Stimulated activated CD8-positive, alpha-beta memory T cell treated with anti-CD3 and anti-CD28 coated beads, Interleukin-7, amount 100 ng/mL, for 4 hours (primary cell): ENCODE data around the gene FN3KRP.
A peak's percentile ranks its signal among the peaks of the same experiment; 100 is the strongest.

Experiments
- DNase-seq, 2 donors: peaks; one replicate each; pipeline ENCODE4 v3.0.0-alpha.2; 2020; ENCODE audit warnings: low read depth in 2 of 2

The FN3KRP gene

GRCh38 chr17:82687871-82688270 is 28.6 kb upstream of the FN3KRP start:
- DNase-seq, result no peak

- DNase-seq, result no peak
These were observed 27.4 kb upstream of the FN3KRP start for GRCh38 chr17:82689077-82689476.

DNA sequence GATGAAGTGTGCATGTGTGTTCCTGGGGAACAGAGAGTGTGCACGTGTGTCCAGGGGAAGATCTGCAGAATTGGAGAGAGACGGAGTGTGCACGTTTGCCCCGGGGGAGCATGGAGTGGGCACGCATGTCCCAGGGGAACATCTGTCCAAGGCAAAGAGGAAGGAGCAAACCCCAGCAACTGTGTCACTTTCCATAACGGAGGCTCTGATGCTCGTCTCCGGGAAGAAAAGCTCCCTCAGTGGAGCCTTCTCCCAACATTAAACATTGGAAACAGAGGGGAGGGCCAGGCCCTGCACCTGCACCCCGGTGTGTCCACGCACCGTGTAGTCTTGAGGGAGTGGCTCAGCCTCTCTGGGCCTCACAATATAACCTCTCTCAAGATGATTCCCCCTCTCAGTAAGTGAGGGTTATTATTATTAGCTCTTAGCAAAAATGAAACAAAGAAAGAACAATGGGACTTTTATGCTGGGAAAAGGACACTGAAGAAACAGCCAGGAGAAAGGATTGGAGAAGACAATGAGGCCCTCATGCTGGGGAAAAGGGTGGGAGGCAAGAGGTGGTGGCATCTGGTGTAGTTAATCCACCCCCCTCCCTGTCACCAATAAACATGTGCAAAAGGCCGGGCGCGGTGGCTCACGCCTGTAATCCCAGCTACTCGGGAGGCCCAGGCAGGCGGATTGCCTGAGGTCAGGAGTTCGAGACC is 25.6 kb upstream of the FN3KRP start:
- DNase-seq, result no peak

GRCh38 chr17:82691714-82692113 is 24.8 kb upstream of the FN3KRP start:
- no peak for DNase-seq

- no peak for DNase-seq
These were observed 24.2 kb upstream of the FN3KRP start for GRCh38 chr17:82692268-82692667.

GRCh38 chr17:82693168-82693867 is 23.2 kb upstream of the FN3KRP start:
- DNase-seq, result no peak

- DNase-seq, result no peak
These were observed 21.9 kb upstream of the FN3KRP start for GRCh38 chr17:82694647-82695046.

- DNase-seq, result no peak
These were observed 20.2 kb upstream of the FN3KRP start for GRCh38 chr17:82696259-82696658.

GRCh38 chr17:82696916-82697807 is 19.3 kb upstream of the FN3KRP start:
- no peak for DNase-seq

- no peak for DNase-seq
These were observed 18.8 kb upstream of the FN3KRP start for GRCh38 chr17:82697808-82698064.

DNA sequence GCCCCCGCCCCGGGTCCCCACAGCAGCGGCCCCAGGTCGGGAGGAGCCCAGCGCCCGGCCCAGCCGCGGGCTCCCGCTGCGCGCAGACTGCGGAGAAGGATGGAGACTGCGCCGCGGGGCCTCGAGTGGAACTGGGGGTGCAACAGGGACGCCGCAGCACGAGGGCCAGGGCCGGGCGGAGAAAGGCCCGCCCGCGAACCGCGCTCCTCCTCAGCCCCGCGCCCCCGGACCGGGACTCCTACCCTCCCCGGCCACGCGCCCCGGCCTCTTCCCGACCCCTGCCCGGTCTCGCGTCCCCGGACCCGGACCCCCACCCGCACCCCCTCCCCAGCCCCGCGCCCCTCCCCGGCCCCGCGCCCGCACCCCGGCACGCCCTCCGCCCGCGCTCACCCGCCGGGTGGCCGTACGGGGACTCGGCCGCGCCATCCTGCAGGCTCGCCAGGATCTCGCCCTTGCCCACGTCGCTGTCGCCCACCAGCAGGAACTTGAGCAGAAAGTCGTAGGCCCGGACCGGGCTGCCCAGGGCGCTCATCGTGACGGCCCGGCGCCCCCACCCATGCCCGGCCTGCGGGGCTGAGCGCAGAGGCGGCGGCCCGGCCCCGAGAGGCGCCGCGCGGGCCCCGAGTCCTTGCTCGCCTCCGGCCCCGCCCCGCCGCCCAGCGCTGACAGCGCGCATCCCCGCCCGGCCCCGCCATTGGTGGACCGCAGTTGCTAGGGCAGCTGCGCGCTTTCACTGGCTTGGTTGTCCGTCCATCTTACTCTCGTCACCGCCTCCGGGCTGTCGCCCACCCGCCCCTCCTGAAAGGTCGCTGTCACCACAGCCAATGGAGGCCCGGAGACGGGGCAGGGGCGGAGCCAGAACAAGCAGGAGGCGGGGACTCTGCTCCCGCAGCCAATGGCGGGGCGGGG is 18.2 kb upstream of the FN3KRP start, which contains the start of gene RAB40B:
Gene RAB40B, minus strand, starts transcription at position 634 of the 909 bp plus-strand sequence. Its CDS starts 102 bp downstream, at position 532.
- peak; percentile 98 to 99 for DNase-seq

- DNase-seq, result no peak
These were observed 17.5 kb upstream of the FN3KRP start for GRCh38 chr17:82698974-82699442.

DNA sequence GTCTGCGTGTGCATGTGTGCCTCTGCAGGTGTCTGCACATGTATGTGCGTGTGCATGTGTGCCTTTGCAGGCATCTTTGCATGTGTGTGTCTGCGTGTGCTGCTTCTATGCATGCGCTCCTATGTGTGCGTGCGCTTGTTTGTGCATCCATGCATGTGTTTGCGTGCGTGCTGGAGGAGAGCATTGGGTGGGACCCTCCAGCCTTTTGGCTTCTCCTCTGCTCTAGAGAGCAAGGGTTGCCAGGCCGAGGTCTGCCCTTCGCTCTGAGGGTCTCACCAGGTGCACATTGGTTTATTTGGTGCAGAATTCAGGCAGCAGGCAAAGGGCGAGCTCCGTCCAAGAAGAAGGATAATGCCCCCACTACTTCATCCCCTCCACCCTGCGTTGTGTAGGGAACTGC is 17.0 kb upstream of the FN3KRP start:
- no peak for DNase-seq

- no peak for DNase-seq
These were observed 14.1 kb upstream of the FN3KRP start for GRCh38 chr17:82702231-82702927.

DNA sequence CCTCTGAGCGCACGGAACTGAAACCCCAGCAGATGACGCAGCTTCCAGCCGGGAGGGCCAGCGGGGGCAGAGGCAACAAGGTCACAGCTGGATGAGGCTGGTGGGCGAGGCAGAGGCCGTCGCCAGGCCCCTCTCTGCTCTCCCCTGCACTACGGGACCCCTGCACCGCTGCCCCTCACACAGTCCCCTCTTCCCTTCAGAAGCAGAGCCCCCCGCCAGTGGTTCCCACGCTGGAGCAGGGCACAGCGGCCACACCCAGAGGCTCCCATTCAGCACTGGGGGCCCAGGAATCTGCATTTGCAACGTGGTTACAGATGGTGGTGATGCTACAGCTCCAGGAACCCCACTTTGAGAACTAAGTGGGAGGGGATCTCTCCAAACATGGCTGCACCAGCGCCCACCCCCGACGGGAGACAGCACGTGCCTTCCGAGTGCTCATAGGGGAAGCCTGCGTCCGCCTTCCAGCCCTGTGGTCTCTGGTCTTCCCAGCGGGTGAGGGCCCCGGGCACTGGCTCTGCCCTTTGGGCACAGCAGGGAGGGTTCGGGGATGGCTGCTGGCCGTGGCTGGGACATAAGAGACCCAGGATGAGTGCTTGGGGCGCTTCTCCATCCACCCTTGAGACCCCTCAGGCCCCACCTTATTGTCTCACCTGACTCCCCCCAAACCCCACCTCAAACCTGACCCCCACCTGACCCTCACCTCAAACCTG is 13.3 kb upstream of the FN3KRP start:
- DNase-seq, result no peak

GRCh38 chr17:82703935-82704865 is 12.3 kb upstream of the FN3KRP start:
- DNase-seq, result no peak

DNA sequence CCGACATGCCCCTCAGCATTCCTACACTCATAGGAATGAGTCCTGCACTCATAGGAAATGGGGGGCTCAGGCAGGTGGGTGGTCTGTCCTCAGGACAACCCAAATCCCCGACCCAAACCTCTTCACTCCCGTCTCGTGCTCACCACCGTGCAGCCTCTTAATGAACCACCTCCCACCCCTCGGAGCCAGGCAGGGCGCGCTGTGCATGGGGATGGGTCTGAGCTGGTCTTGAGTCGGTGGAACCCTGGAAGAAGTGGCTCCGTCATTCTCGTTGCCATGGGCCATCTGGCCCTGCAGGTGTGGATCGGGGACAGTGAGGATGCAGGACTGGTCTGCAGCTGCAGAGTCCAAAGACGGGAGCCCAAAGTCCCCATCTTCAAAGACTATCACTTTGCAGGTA is 11.6 kb upstream of the FN3KRP start:
- no peak for DNase-seq

DNA sequence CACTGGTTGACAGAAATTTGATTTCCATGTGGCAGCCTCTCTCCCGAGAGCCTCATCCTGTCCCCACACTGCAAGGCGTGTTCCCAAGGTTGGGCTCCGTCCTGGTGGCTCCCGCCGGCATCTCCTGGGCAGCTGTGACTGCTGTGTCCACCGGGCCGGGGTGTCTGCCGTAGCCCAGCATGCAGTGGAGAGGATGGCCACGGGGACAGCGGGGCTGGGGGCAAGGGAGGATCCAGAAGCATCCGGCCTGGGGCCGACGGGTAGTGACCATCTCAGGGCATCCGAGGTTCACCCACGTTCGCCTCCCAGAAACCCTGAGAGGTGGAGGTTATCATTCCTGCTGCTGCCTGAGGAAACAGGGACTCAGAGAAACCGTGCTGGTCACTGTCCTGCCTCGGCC is 10.8 kb upstream of the FN3KRP start:
- DNase-seq, result no peak

DNA sequence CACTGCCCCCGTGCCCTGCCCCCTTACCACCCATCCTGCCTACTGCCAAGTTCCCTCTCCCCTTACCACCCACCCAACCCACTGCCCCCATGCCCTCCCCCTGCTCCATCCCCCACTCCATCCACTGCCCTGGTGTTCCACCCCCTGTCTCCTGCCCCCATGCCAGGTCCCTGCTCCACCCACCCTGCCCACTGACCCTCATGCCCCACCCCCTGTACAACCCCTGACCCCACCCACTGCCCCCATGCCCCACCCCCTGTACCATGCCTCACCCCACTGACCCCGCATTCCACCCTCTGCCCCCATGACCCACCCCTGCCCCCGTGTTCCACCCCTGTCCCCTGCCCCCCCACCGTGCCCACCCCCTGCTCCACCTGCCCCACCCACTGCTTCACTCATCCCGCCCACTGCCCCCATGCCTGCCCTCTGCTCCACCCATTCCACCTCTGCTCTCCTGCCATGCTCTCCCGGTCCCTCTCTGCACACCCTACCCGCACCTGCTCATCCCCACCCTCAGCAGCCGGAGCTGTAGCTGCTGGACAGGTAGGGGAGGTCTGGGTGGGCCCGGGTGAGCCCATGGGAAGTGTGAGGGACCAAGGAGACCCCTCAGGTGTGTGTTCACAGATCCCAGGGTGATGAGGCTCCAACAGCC is 7.4 kb upstream of the FN3KRP start:
- DNase-seq, result no peak
